NB4 (cell line): ENCODE results near the gene UBXN10.

Experiments used
- CTCF ChIP-seq: IDR thresholded peaks from one replicate; pipeline ENCODE4 v1.5.1; 2012; ENCODE audit warnings: low read depth, low read length
- MYC ChIP-seq: IDR thresholded peaks from 2 replicates; pipeline ENCODE4 v1.6.1; 2011; ENCODE audit warnings: low read depth, low read length

DNA sequence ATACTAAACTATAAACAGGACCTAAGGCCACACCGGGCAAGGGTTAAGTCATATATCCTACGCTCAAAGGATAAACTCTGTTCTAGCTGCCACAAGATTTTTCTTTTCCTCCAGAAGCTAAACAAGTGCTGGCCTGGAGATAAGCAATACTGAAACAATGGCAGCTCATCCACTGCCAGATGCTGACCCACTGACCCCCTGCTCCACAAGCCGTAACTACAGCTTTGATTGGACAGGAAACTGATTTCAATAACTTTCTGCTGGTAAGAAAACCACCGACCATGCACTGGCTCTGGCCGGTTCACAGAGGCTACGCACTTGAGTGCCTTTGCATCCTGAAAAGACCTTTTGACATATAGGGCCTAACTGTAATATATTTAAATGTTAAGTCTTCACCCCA, 51.8 kb downstream of the UBXN10 start:
- no peak for TF ChIP-seq CTCF
- TF ChIP-seq MYC = no peak
